LNCAP (cell line): ENCODE data around the gene MPZL2.

Experiments used
- CTCF ChIP-seq: fragments of 450-650 bp; IDR thresholded peaks from 2 replicates; pipeline ENCODE4 v1.5.1; 2017; ENCODE audit warnings: mild to moderate bottlenecking

MPZL2 gene

DNA sequence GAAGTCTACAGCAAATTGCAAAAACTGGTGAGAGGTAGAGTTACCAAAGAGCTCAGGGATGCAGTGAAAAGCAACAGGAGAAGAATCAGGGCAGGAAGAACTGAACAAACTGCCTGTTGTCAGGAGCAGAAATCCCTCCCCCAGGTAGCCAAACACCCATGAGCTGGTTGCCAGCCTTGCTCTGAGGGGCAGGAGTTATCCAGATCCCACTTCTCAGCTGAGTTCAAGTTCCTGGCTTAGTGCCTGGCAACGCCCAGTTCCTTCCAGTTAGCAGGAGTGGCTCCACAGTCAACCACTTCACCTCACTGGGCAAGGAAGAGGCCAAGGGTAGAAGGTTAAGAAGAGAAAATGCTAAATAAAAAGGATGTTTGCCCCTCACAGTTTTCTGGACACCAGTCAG lies 1.9 kb upstream of the MPZL2 start:
- TF ChIP-seq CTCF, result no peak

- no peak for TF ChIP-seq CTCF
Observed at GRCh38 chr11:118264569-118265465, 720 bp upstream of the MPZL2 start.

- TF ChIP-seq CTCF, result no peak
Observed at GRCh38 chr11:118263112-118263511, 985 bp downstream of the MPZL2 start.

GRCh38 chr11:118260353-118260752 lies 3.7 kb downstream of the MPZL2 start:
- TF ChIP-seq CTCF, result no peak

DNA sequence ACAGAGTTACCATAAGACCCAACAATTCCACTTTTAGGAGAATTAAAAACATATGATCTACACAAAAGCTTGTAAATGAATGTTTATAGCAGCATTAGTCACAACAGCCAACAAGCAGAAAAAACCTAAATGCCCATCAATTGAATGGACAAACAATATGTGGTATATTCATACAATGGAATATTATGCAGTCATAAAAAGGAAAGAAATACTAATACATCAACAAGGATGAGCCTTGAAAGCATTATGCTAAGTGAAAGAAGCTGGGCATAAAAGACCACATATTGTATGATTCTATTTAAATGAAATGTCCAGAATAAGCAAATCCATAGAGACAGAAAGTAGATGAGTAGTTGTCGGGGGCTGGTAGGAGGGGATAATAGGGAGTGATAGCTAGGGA lies 5.0 kb downstream of the MPZL2 start:
- no peak for TF ChIP-seq CTCF

- peak; percentile 16; the same call in 1 of the 2 replicates for TF ChIP-seq CTCF
Observed at GRCh38 chr11:118258410-118258809, 5.7 kb downstream of the MPZL2 start.

- no peak for TF ChIP-seq CTCF
Observed at GRCh38 chr11:118252688-118253087, 11.4 kb downstream of the MPZL2 start.
